ENCODE data around the gene LTBP3.
"Not testable (repeated sequence)": the region's sequence is repeated elsewhere in the genome, so short reads cannot be mapped to it uniquely, and the experiment has no call there.

- not testable (repeated sequence) for TF ChIP-seq CTCF, EP300, POLR2A (IDR thresholded peaks at IDR 0.05)
Observed at GRCh38 chr11:65518941-65519549, 39.1 kb downstream of the LTBP3 start.
